Effector CD8-positive, alpha-beta T cell (primary cell): ENCODE measurements around the gene WWOX.
"Not testable (repeated sequence)": the region's sequence is repeated elsewhere in the genome, so short reads cannot be mapped to it uniquely, and the experiment has no call there.

ENCODE experiments used
- DNase-seq: peaks from one replicate; lab custom pipeline; 2025; lab: John Stamatoyannopoulos, UW
- total RNA-seq, 4 experiments: gene quantifications; one replicate each; lab custom pipeline; 2026; lab: John Stamatoyannopoulos, UW

The WWOX gene
- 16.1 to 29.3 (median 27.1) reads per million in 4 experiments for total RNA-seq

DNA sequence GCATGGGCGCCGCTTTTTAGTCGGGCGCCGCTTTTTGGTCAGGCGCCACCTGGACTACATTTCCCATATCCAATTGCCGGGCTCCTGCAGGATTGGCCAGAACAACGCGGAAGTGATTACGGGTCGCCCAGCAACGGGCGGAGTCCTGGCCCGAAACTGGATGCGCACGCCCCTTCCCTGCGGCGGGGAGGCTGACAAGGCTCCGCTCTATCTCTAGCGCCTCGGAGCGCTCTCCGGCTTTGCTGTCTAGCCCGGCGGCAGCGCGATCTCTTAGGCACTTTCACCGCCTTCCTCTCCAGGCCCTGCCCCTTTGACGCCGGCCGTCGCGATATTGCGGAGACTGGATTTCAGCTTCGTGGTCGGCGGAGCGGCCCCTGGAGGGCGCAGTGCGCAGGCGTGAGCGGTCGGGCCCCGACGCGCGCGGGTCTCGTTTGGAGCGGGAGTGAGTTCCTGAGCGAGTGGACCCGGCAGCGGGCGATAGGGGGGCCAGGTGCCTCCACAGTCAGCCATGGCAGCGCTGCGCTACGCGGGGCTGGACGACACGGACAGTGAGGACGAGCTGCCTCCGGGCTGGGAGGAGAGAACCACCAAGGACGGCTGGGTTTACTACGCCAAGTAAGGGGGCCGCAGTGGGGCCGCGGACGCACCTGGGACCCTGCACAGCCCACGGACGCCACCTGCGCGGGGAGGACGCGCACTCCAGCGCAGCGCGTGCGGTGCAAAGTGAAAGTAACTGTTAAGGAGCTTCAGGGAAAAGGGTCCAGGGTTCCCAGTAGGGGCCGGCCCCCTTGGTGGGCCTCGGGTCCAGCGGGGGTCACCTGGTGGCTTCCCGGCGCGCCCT lies at the start of gene WWOX:
Gene WWOX (plus strand): TSS at position 384 of the 841 bp plus-strand sequence.
- peak; percentile 94 for DNase-seq

DNA sequence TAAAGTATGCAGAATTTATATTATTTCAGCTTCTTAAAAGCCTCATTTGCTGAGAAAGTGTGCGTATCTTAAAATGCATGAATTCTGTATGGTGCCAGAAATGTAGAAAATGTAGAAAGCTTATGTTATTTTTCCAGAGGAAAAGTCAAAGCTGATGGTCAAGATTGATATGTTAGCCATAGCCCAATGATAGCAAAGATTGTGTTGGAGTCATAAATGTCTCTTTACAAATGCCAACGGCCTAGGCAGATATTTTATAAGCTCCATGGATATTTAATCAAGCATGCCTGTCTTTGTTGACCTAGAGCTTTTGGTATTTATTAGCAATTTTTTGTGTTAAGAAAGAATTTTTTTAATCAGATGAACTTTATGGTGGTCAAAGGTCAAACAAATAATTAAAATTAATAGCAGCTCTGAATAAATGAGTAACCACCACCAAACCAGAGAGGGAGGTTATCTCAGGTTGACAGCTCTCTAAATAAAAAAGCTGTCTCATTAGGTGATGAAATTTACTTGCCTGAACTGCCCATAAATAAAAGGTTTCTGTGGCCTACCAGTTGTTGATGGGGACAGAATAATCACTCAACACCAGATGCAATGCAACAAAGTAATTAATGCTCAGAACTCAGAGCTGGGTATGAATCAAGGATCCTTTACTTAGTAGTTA lies 48.6 kb upstream of the WWOX start:
- DNase-seq, result no peak

DNA sequence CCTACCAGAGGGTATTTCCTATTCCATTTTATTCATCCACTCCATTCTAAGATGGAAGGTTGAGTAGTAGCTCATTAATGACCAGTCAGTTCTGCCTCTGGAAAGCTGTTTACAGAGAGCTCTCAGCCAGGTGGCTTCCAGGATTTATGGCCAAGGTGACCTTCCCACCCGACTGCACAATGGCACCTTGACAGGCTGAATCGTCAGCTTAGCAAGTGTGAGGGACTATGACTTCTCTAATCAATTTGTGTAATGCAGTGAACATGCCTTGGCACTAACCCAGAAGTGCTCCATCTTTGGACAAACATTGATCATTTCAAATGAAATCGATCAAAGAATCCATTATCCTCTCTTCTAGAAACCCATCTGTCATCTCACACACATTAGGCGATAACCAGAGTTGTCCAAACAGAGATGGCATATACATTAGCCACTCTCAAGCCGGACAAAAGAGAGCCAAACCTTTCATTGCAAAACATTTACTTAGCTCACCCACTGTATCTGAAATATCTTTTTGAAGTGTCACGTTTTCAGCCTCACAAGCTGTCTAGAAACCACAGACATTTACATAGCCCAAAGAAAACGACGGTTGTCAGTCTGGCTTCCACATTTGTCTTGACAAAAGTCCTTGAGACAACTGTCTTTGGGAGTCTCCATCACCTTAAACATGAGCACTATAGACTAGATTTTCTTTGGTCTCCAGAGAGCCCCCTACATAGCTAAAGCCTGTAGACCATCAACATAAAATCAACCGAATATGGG lies 41.5 kb upstream of the WWOX start:
- DNase-seq, result no peak

DNA sequence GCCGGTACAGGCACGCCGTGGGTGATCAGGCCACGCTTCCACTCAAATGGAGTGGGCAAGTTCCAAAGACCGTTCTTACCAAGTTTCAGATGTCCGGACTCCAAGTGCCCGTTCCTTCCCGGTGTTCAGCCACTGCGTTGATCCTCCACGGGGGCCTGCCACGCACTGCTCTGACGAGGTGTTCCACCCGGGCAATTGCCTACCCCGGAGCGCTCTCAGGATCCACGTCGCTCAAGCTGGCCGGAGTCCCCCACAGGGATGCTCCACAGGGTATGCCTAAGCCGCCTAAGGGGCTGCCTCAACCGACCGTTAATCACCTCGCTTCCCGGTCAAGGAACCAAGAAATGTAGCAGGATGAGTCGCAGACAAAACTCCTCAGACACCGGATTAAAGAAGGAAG lies 39.6 kb upstream of the WWOX start:
- not testable (repeated sequence) for DNase-seq

DNA sequence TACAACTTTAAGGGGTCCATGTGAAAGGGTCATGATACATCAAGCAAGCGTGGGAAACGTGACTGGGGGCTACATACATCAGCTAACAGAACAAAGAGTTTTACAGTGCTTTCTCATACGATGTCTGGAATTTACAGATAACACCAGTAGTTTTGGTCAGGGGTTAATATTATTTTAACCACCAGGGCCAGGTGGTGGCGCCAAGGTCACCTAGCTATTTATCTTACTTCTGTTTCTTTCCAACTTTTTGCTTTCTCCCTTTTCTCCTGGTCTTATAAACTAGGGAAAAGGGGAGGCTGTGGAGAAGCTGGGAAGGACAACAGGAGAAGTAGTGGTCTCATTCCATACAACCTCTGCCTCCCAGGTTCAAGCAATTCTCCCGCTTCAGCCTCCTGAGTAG lies 39.2 kb upstream of the WWOX start:
- DNase-seq, result no peak

DNA sequence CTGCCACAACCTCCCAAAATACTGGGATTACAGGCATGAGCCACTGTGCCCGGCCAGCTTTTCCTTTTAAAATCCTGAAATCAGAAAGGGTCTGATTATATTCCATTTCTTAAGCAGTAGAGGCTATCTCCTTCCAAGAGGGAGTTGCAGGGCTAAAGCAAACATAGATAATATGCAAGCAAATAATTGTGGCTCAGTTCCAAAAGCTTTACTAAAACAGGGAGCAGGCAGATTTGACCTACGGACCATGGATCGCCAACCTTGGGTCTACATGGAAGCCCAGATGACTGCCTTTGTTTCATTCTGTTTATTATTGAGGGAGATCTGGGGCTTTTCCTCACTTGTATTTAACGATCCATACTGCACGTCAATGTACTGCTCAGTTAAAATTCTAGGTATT lies 38.6 kb upstream of the WWOX start:
- DNase-seq, result no peak

DNA sequence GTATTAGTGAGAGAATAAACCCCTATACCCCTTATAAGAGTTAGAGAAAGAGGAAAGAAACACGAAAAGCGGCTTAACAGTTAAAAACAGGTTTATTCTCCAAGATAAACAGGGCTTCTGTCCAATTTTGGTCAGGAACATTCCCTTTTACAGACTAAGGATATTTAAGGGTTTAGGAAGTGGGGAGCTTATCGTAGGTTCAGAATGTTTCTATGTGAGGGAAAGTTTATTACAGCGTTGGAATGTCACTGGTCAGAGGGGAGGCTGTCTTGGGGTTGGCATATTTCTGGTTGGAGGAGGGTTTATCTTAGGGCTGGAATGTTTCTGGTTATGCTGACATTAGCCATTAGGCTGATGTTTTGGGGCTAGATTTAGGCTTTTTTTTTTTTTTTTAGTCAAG lies 34.1 kb upstream of the WWOX start:
- no peak for DNase-seq

DNA sequence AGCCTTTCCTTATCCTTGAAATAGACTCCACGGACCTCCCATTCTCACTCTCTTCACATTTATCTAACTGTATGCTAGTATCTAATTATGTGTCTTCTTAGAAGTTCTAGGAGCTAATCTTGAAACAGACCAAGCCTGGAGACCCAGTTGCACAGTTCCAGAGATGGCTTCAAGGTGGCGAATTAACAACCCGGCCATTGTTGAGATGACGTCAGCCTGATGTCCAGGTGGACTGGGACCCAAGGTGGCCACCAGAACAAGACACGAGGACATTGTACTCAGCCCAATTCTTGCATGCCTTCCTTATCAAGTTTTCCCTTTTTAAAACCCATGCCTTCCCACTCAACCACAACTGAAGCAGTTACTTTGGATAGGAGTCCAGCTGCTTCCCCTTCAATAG lies 29.5 kb upstream of the WWOX start:
- no peak for DNase-seq

DNA sequence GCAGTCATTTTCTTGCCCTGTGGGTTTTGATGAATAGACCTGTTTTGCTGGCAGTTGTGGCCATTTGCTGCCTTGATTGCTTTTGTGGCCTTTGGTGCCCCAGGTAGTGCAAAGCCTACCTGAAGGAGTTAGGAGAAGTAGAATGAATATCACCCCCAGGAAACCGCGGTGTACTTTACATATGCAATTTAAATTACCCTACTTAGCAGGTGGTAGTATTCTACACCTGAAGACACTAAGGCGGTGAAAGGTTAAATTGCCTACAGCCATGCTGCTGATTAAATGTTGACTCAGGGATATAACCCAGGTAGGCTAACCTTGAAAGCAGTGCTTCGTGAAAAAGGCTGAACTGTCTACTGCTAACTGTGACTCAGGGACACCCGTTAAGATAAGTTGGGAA lies 27.2 kb upstream of the WWOX start:
- no peak for DNase-seq

DNA sequence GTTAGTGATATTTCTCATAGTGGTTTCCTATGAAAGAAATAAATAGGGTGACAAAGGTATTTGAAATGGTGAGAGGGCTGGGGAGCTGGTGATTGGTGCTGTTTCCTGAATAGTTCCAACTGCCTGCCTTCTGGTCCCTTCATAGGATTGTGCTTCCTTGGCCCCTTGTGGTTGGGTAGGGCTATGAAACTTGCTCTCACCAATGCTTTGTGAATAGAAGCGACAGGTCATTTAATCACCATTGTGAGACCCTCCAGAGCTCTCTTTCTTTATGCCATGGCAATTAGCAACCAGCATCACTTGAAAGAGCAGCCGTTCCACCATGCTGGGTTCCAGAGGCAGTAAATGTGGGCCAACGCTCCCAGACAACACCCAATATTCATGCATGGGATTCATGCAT lies 23.7 kb upstream of the WWOX start:
- DNase-seq, result no peak

DNA sequence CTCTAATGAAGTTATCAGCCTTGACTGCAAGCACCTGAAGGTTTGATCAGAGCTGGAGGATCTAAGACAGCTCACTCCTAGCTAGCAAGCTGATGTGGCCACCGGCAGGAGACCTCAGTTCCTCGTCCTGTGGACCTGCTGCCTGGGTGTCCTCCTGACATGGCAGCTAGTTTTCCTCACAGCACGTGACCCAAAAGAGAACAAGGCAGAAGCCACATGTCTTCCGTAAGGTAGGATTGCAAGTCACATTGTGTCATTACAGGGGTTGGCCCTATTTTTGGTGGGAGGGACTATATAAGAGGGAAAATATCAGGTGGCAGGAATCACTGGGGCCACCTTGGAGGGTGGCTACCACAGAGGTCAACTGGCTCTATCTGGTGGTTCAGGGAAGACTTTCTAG lies 18.1 kb upstream of the WWOX start:
- DNase-seq, result no peak

DNA sequence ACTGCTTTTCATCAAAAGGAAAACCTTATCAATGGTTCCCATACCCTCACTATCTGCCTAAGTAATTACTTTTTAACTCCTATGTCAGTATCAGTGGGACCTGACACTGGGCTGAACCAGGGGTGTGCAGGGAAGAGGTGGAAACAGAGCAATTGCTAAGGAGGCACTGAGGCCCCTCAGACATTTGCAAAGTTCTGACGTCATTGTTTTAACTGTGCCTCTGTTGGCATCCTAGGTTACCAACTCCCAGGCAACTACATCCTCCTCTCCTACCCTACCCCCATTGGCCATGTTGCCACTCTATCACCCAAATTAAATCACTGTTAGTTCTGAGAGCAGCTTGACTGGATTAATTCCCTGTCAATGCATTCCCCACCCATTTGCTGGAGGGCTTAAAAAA lies 8.0 kb upstream of the WWOX start:
- no peak for DNase-seq

DNA sequence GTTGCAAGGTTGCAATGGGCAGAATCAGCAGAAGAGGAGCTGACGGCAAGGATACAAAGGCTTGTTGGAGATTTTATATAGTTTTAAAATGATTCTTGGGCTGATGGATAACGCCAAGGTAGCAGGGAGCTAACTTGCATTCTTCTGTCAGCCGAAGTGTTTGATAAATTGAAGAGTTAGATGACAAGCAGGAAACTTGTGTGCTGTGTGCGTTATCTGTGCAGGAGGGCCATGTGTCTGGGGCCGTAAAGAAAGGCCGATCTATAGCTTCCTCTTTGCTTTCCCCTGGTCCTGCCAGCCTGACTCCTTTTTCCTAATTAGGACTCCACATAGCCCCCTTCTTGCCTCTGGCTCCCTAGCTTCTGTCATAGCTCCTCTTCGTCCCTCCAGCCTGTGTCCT lies 6.7 kb upstream of the WWOX start:
- DNase-seq, result no peak

DNA sequence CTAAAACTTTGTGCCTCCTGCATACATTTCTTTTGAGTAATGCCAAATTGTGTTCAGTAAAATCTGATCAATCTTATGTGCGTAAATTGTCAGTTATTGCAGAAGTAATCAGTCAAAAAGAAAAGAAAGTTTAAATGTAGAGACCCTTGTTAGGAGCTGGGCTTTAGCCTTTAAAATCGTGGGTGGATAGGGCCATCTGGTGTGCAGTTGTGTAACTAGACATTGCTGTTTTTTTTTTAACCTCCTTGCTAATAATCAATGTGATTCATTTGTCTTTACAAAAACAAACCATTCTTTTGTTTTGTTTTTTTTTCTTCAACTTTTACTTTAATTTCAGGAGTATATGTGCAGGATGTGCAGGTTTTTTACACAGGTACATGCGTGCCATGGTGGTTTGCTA lies 5.3 kb upstream of the WWOX start:
- no peak for DNase-seq

DNA sequence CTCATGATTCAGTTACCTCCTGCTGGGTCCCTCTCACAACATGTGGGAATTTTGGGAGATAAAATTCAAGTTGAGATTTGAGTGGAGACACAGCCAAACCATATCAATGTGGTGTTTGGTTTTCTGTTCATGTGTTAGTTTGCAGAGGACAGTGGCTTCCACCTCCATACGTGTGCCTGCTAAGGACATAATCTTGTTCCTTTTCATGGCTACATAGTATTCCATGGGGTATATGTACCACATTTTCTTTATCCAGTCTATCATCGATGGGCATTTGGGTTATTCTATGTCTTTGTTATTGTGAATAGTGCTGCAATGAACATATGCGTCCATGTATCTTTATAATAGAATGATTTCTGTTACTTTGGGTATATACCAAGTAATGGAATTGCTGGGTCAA lies 4.5 kb upstream of the WWOX start:
- no peak for DNase-seq

DNA sequence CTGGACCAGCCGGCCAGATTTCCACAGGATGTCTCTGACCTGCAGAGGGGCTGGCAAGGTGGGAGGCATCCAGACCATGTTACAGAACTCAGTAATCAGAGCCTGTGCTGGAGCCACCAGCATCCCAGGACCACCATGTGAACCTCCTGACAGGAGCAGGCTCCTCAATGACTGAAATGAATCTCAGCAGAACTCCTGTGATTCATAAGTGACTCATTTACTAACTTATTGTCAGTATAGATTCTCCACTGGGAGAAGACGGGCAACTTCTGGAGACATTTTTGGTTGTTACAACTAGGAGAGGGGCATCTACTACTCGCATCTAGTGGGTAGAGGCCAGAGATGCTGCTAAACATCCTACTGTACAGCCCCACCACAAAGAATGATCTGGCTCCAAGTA lies 3.1 kb upstream of the WWOX start:
- DNase-seq, result no peak

DNA sequence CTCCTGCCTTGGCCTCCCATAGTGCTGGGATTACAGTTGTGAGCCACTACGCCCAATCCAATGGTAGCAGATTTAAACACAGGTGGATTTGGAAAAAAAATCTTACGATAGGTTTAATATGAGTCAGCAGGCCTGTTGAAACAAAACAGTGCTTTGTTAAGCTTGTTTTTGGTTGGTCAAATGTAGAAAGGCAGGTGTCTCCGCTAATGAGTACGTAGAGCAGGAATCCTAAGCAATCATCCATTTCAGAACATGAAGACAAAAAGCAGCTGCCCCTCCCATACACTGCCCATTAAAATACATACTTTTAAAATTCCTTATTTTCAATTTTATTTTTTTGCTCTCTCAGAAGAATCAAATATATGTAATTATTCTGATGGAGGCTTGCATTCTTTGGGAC lies 1.9 kb upstream of the WWOX start:
- no peak for DNase-seq

DNA sequence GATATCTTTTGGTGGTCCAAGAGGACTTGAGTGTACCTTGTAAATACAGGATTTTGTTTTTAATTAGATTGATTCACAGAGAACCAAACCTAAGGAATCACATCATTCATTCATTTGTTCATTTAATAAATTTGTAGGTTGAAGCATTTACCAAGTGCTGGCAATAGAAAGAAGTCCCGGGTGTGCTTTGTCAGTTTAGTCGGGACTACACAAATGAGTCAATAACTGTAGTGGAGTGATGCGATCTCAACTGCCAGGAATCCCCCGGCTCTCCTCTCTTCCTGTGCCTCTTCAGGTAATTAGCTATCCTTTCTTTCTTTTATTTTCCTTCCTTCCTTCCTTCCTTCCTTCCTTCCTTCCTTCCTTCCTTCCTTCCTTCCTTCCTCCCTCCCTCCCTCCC lies 1.4 kb upstream of the WWOX start:
- no peak for DNase-seq

DNA sequence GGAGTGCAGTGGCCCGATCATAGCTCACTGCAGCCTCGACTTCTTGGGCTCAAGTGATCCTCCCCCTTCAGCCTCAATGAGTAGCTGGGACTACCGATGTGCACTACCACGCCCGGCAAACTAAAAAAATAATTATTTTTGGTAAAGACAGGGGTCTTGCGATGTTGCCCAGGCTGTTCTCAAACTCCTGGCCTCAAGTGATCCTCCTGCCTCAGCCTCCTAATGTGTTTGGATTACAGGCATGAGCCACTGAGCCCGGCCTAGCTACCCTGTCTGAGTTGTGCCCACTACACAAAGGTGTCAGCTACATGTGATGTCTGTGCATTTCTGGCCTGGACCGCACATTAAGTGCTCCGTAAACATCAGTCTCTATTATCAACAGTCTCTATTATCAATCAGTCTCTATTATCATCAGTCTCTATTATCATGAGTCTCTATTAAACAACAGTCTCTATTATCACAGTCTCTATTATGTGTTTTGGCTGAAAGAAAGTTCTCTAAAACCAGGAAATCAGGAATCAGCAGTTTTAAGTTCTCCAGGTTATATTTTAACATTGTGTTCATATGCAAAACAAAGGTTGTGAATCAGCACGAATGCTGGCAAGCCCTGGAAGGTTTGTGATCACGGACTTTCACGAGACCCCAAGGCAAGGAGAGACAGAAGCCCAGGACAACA lies 721 bp upstream of the WWOX start:
- DNase-seq, result no peak

DNA sequence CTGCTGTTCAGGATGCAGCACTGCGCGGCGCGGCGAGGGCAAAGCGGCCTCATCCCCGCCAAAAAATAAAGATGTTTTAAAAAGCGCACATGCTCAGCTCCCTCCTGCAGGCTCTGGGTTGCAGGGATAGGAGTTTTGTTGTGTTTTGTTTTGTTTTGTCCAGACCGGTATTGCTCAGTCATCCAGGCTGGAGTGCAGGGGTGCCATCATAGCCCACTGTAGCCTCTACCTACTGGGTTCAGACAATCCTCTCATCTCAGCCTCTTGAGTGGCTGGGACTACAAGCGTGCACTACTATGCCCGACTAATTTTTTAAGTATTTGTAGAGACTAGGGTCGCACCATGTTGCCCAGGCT lies 636 bp downstream of the WWOX start:
- no peak for DNase-seq

DNA sequence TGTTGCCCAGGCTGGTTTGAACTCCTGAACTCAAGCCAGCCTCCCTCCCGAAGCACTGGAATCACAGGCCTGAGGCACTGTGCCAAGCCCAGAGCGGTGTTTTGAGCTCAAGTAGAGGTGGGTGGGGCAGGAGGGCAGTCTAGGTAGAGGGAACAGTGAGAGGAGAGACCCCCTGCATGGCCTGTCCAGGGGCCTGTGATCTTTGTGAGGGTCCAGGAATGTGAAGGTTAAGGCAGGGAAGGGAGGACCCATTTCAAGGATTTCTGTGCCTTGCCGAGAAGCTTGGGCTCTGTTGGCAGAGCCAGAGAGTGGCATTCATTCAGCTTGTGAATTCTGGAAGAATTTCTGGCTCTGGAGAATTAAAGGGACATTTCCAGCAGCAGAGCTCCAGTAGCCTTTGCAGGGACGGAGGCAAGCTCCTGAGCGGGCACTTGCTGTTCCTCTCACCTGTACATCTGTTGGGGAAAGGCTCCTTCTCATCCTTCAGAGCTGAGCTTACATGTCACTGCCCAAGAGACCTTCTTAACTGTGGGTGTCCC lies 2.7 kb downstream of the WWOX start:
- no peak for DNase-seq

DNA sequence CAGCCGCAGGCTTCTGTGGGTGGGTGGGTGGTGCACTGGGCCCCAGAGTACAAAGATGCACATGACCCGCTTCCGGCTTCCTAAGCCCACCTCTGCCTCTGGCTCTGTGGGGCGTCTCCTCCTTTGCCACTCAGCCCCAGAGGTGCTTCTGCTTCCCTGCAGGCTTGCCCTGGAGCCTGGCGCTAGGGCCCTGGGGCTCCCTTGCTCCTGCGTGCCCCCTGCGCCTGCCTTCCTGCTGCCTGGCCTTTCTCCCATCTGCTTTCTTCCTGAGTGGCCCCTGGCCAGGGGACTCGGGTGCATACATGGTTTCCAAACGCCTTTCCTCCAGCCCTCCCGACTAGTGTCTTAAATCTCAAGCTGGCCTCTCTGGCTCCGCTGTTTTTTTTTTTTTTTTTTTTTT lies 3.4 kb downstream of the WWOX start:
- DNase-seq, result no peak
